ENCODE measurements around the gene TRMT112.

TRMT112 gene

GRCh38 chr11:64351136-64351631 is 33.8 kb upstream of the TRMT112 start:
- DNase-seq (ENCODE audit: low read depth): no peak

DNA sequence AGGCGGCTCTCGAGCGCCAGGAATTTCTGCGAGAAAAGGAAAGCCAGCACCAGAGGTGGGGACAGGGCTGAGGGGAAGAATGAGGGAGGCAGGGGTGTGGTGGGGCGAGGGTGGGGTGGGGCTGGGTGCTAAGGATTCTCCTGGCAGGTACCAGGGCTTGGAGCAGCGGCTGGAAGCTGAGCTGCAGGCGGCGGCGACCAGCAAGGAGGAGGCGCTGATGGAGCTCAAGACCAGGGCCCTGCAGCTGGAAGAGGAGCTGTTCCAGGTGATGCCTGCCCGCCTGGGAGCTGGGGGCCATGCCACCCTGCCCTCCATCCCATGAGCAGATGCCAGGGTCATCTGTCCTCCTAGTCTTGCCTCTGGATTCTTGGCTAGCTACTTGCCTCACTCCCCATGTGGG is 32.0 kb upstream of the TRMT112 start:
- no peak for DNase-seq (ENCODE audit: low read depth)

DNA sequence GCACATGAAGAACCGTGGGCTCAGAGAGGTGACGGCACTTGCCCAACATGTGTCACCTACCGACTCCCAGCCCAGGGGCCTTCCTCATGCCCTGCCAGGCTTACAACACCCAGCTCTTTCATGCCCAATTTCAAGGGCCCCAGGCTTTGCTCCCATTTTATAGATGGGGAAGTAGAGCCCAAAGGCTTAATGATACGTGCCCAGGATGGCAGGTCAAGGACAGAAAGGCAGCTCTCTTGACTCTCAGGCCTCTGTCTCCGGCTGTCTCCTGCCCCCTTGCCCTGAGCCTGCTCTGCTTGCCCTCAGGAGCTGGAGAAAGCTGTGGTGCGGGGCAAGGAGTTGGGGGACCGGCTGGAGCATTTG is 31.6 kb upstream of the TRMT112 start:
- DNase-seq (ENCODE audit: low read depth): no peak

DNA sequence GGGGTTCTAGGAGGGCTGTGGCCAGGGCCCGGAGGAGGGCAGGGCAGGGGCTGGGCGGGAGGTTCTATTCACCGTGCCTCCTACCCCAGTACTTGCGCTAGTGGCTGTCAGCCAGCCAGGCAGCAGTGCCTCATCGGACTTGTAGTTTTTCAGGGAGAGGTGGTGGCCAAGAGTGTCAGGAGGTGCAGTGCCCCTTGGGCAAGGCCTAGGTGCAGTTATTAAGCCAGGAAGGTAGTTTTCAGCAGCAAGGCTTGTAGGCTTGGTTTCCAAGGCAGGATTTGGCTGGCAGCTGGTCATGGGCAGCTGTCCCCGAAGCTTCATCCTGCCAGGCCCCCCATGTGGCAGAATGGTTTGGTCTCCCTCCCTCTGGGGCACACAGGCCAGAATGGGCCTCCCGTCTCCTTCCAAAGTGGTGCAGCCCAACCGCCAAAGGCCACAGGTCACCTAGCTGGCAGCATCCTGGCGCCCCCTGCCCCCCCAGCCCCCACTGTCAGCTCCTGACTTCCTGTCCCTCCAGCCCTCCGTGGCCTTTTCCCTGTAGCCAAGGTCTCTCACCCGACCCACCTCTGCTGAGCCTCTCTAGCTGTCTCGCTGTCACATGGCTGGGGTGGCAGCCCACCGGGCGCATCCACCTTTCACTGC is 31.1 kb upstream of the TRMT112 start:
- DNase-seq (ENCODE audit: low read depth): no peak

DNA sequence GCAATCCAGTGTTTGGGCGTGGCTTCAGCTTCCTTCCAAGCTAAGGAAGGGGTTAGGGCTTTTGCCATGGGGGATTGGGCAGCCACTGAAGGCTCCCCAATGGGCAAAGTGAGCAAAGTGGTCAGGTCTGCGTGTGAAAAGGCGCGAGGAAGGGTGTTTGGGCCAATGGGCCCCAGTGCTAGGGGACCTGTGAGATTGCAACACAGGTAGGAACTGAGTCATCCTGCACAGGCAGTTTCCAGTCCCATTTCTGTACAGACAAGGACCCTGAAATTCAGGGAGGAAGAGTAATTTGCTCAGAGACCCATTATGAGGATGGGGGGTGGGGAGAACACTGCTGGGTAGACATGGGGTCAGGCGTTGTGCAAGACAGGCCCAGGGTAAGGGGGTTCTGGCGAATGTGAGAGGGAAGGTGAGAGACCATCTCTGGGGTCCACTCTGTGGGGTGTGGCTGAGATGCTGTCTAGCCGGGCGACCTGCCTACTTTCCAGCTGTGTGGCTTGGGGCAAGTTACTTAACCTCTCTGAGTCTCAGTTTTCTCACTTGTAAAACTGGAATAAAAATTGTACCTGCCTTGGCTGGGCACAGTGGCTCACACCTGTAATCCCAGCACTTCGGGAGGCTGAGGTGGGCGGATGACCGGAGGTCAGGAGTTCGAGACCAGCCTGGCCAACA is 30.0 kb upstream of the TRMT112 start:
- no peak for DNase-seq (ENCODE audit: low read depth)

DNA sequence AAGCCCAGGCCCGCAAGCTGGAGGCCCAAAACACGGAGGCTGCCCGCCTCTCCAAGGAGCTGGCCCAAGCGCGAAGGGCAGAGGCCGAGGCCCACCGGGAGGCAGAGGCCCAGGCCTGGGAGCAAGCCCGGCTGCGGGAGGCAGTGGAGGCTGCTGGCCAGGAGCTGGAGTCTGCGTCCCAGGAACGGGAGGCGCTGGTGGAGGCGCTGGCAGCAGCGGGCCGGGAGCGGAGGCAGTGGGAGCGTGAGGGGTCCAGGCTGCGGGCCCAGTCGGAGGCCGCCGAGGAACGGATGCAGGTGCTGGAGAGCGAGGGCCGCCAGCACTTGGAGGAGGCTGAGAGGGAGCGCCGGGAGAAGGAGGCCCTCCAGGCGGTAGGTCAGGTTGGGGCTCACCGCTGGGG is 27.4 kb upstream of the TRMT112 start:
- no peak for DNase-seq (ENCODE audit: low read depth)

- DNase-seq (ENCODE audit: low read depth): no peak
These were observed 26.6 kb upstream of the TRMT112 start for GRCh38 chr11:64343767-64344559.

DNA sequence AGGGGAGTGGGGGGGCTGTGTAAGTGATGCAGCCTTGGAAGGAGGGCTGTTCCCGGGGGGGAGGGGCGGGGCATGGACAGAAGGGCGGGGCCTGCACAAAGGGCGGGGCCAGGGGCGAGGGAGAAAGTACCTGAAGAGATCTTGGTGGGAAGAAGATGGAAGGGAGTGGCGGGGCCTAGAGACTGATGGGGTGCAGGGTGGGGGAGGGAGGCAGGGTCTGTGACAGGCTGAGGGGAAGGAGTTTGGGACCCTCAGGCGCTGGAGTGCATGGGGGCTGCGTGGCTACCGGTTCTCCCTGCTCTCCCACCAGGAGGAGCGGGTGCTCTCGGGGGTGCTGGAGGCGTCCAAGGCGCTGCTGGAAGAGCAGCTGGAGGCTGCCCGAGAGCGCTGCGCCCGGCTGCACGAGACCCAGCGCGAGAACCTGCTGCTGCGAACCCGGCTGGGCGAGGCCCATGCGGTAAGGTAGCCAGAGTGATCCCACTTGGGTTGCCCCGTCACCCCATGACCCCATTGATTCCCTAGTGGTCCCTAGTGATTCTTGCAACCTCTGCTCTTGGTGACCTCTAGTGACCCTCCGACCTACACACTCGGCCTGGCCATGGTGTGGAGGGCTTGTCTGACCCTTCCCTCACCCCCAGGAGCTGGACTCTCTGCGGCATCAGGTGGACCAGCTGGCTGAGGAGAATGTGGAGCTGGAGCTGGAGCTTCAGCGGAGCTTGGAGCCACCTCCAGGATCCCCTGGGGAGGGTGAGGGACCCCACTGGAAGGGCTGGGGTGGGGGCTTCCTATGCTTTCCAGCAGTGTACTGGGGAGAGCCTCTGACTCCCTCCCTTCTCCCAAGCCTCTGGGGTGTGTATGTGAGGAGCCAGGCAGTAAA is 25.7 kb upstream of the TRMT112 start:
- no peak for DNase-seq (ENCODE audit: low read depth)

DNA sequence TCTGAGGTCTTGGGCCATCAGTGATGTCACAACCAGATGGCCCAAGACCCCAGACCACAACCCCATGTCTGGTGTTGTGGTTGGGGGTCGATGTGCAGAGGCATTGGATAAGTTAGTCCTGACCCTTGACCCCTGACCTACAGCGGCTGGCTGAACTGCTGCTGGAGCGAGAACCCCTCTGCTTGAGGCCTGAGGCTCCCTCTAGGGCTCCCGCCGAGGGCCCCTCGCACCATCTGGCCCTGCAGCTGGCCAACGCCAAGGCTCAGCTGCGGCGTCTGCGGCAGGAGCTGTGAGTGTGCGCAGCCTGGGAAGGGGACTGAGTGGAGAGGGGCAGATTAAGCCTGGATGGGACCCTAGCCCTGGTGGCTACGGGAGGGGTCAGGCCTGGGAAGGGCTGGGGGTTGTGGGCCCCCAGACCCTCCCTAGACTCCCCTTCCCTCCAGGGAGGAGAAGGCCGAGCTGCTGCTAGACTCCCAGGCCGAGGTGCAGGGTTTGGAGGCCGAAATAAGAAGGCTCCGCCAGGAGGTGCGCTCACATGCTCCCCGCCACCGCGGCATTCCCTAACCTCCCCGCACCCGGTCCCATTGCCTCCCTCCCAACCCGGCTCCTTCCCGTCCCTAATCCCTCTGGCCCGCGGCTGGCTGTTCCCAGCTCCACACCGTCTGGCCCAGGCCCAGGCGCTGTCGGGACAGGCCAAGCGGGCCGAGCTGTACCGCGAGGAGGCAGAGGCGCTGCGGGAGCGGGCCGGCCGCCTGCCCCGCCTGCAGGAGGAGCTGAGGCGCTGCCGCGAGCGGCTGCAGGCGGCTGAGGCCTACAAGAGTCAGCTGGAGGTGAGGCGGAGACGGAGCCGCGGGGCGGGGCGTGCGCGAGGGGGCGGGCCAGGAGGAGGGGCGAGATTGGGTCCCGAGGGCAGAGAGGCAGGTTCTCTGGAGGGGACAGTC is 24.8 kb upstream of the TRMT112 start:
- no peak for DNase-seq (ENCODE audit: low read depth)

DNA sequence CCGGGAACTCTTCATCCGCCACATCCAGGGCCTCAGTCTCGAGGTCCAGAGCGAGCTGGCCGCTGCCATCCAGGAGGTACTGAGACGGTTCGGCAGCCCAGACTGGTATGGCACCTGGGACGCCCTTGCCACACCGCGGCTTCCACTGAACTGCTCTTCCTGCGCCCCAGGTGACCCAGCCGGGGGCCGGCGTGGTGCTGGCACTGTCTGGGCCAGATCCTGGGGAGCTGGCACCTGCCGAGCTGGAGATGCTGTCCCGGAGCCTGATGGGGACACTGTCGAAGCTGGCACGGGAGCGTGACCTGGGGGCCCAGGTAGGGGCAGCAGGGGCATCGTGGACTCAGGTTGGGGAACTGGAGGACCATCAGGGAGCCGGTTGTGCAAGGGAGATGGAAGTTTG is 24.1 kb upstream of the TRMT112 start:
- no peak for DNase-seq (ENCODE audit: low read depth)

- no peak for DNase-seq (ENCODE audit: low read depth)
These were observed 23.4 kb upstream of the TRMT112 start for GRCh38 chr11:64340671-64341335.

GRCh38 chr11:64339754-64340408 is 22.5 kb upstream of the TRMT112 start, which contains the start of gene CCDC88B:
CCDC88B (plus strand) TSS chr11:64340204; CDS start chr11:64340267, 63 bp downstream.
- DNase-seq (ENCODE audit: low read depth): no peak

DNA sequence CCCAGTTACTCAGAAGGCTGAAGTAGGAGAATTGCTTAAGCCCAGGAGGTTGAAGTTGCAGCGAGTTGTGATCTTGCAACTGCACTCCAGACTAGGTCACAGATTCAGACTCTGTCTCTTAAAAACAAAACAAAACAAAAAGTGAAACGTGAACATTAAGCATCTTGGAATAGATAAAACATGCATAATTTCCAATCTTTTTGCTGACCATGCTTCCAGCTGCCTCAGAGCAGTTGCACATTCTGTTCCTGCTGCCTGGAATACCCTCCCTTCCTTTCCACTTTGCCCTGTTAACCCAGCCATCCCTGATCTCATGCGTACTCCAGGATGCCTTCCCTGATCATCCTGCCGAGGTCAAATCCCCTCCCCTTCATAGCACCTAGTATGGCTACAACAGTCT is 21.9 kb upstream of the TRMT112 start:
- no peak for DNase-seq (ENCODE audit: low read depth)

DNA sequence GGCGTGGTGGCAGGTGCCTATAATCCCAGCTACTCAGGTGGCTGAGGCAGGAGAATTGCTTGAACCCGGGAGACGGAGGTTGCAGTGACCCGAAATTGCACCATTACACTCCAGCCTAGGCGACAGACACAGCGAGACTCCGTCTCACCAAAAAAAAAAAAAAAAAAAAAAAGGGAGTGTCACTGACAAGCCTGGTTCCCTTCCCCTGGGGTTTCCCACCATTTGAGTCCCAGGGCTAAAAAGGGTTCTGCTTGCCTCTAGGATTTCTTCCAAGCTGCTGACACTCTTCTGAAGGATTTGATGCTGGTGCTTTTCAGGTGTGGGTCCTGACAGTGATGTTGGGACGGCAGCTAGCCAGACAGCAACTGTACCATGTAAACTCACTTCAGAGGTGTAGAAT is 21.4 kb upstream of the TRMT112 start:
- DNase-seq (ENCODE audit: low read depth): no peak

GRCh38 chr11:64337538-64338249 is 20.3 kb upstream of the TRMT112 start:
- no peak for DNase-seq (ENCODE audit: low read depth)

DNA sequence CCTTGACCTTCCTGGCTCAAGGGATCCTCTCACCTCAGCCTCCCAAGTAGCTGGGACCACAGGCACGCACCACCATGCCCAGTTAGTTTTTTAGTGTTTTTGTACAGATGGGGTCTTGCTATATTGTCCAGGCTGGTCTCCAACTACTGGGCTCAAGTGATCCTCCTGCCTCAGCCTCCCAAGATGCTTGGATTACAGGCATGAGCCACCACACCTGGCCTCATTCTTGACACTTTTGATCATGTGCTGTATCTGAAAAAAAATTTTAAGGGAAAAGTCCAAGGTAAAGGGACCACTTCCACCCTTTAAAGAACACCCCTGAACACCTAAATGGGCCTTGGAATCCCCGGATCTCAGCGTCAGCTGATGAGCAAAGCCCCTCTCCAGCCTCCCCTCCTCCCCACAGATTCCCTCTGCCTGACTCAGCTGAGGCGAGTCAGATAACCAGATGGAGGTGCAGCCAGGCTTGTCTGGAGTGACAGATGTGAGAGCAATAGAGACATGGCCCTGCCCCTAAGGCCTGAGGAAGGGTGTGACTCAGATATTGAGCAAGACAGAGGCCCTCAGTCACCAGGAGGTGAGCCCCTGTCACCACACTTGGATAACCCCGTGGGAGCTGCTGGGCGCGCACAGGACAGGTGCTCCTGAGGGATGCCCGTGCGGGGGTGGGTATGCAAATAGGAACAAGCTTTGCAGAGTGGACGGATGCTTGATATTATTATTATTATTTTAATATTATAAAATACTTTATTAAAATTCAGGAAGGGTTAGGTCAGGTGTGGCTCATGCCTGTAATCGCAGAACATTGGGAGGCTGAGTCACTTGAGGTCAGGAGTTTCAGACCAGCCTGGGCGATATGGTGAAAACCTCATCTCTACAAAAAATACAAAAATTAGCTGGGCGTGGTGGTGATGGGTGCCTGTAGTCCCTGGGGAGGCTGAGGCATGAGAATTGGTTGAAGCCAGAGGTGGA is 17.7 kb upstream of the TRMT112 start:
- peak; percentile 95 for DNase-seq (ENCODE audit: low read depth)

DNA sequence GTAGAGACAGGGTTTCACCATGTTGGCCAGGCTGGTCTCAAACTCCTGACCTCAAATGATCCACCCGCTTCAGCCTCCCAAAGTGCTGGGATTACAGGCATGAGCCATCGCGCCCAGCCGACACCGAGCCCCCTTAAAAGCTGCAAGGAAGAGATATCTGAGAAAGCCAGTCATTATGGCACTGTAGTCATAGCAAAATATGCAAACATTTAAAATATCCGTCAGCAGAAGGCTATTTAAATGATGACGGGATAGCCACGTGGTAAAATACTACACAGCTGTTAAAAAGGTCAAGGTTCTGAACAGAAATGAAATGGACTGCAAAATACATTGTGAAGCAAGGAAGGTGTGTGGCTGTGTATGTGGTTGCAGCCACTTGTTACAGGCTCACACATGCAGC is 16.2 kb upstream of the TRMT112 start:
- no peak for DNase-seq (ENCODE audit: low read depth)

All from HS-5 (cell line).